Activated CD8-positive, alpha-beta memory T cell treated with anti-CD3 and anti-CD28 coated beads, Interleukin-2, amount 10 ng/mL, durations not matched to agents 7 days and 5 days (primary cell): ENCODE data around the gene RSPH10B. TPM values are rescaled to one million over a fixed set of nuclear protein-coding genes. Genes with fewer than 3 reads are reported as not detected.
A peak's percentile ranks its signal among the peaks of the same experiment; 100 is the strongest.
"Not testable (repeated sequence)": the region's sequence is repeated elsewhere in the genome, so short reads cannot be mapped to it uniquely, and the experiment has no call there.

Experiments used
- ATAC-seq: fragments of 150-1000 bp; cut with Tn5 transposase; one replicate; pipeline ENCODE4 v1.10.0; 2021; ENCODE audit warnings: moderate library complexity
- CTCF ChIA-PET: fragments of 350-600 bp; sonication (Branson Sonifier 250); formaldehyde crosslinking; loops from one replicate; lab custom pipeline; 2021; ENCODE audit warnings: antibody characterized with exemption; lab: Charles Lee
- DNase-seq: peaks from one replicate; pipeline ENCODE4 v3.0.0-alpha.2; 2020
- H3K27ac Mint-ChIP-seq: one replicate; pipeline ENCODE4 v1.8.0; 2021; ENCODE audit warnings: mild to moderate bottlenecking, mixed read lengths
- H3K27me3 Mint-ChIP-seq: one replicate; pipeline ENCODE4 v1.8.0; 2021; ENCODE audit warnings: mixed read lengths
- H3K36me3 Mint-ChIP-seq: one replicate; pipeline ENCODE4 v1.8.0; 2021; ENCODE audit warnings: mild to moderate bottlenecking, mixed read lengths
- H3K4me1 Mint-ChIP-seq: one replicate; pipeline ENCODE4 v1.8.0; 2021; ENCODE audit warnings: mixed read lengths
- H3K4me3 Mint-ChIP-seq: one replicate; pipeline ENCODE4 v1.8.0; 2021; ENCODE audit warnings: mild to moderate bottlenecking, moderate library complexity, mixed read lengths
- H3K9me3 Mint-ChIP-seq: one replicate; pipeline ENCODE4 v1.8.0; 2022; ENCODE audit warnings: low read depth, mixed read lengths
- total RNA-seq, 2 experiments: library from RNA; stranded (reverse); gene quantifications; one replicate each; pipeline ENCODE4 v1.2.3, GENCODE V29; 2021

RSPH10B gene
- not detected for total RNA-seq

DNA sequence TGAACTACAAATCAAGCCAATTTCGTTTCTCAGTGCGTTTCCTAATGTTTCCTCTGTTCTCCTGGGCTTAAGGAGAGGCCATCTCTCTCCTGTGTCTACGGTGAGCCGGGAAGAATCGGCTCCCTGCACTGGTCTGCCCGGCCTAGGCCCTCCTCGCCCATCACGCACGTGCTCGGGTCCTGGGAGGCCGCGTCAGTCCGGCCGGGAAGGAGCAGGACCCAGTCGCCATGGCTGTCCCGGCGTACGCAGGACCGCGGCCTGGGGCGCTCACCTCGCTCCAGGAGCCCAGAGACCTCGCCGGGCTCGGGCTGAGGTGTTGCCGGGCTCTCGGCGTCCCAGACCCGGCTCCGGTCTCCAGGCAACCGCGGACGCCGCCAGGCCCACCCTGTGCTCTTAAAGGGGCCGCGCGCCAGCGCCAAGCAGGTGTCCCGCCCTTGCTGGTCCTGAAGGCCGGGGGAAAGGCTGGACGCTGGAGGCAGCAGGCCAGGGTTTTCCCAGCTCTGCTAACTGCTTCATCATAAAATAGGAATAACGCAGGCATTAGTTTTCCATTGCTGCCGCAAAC is at the start of gene RSPH10B:
Gene RSPH10B, minus strand, starts transcription at position 343 of the 565 bp plus-strand sequence. CDS start 3,573 bp downstream, outside the sequence.
- H3K27ac Mint-ChIP-seq, H3K36me3 Mint-ChIP-seq, DNase-seq, ATAC-seq, H3K27me3 Mint-ChIP-seq, H3K4me1 Mint-ChIP-seq, CTCF ChIA-PET, H3K4me3 Mint-ChIP-seq, H3K9me3 Mint-ChIP-seq: not testable (repeated sequence)

DNA sequence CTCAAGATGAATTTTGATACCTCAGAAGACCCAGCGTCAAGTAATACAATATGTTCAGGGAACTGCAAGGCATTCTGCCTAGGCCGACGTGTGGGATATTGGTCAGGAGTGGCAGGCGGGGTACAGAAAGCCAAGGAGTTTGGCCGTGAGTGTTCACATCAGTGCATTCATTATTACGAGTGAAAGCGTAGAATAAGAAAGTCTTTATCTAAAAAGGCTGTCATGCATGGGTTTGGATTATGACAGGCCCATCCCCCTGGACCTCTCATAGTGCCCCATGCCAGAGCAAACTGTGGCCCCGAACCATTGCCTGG is 46.1 kb upstream of the RSPH10B start:
- Mint-ChIP-seq H3K27me3 (no peaks in the 10 kb centered on the region), H3K27ac (peak overlapping the region; percentile 80), H3K4me3 (no peak overlapping the region), H3K9me3 (no peaks in the 10 kb centered on the region), H3K4me1 (peaks cover 39% of the 10 kb centered on the region), H3K36me3 (peaks cover 59% of the 10 kb centered on the region)
- ATAC-seq, result no peak
- CTCF ChIA-PET, result no interaction called here
- no peak for DNase-seq

DNA sequence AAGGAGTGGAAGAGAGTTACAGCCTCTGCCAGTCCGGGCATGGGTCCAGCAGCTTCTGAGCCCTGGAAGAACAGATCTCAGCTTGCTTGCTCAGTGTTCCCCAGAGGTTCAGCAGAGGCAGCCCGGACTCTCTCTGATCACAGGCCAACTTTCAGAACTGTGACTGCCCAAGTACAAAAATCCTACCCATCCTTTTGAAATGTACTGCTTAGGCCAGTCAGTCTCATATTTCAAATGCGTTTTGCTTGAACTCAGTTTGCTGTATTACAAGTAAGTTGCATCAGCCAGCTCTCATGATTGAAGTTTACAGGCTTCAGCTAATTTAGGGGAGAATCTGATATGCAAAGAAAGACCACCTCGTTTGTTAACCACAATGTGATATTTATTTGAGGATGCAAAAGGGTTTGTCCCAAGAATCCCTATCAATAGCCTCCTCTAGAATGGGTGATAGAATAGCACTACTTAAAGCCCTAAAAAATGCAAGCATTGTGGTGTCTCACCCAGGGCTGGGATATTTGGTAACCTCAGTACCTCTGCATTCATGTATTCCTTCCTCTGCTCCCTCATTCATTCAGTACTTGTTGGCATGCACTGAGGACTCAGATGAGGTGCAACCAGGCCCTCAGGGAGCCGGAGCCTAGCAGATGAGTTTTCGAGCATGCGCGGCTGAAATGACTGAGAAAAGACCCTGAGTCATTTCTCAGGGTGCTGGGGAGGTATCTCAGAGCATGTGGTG is 45.6 kb upstream of the RSPH10B start:
- no peaks in the 10 kb centered on the region for H3K9me3 Mint-ChIP-seq
- H3K4me3 Mint-ChIP-seq, result no peak overlapping the region
- DNase-seq (peak; percentile 47), ATAC-seq (peak; percentile 8)
- CTCF ChIA-PET, result interaction anchor here (0.9 to 1.7 kb wide), 2 partner anchors 10 to 15 kb away, joined by 3 to 4 read pairs; no protein-coding TSS in a partner anchor
- H3K36me3 Mint-ChIP-seq, result peaks cover 54% of the 10 kb centered on the region
- no peaks in the 10 kb centered on the region for H3K27me3 Mint-ChIP-seq
- H3K4me1 Mint-ChIP-seq, result peaks cover 44% of the 10 kb centered on the region
- peak overlapping the region; percentile 80 for H3K27ac Mint-ChIP-seq

DNA sequence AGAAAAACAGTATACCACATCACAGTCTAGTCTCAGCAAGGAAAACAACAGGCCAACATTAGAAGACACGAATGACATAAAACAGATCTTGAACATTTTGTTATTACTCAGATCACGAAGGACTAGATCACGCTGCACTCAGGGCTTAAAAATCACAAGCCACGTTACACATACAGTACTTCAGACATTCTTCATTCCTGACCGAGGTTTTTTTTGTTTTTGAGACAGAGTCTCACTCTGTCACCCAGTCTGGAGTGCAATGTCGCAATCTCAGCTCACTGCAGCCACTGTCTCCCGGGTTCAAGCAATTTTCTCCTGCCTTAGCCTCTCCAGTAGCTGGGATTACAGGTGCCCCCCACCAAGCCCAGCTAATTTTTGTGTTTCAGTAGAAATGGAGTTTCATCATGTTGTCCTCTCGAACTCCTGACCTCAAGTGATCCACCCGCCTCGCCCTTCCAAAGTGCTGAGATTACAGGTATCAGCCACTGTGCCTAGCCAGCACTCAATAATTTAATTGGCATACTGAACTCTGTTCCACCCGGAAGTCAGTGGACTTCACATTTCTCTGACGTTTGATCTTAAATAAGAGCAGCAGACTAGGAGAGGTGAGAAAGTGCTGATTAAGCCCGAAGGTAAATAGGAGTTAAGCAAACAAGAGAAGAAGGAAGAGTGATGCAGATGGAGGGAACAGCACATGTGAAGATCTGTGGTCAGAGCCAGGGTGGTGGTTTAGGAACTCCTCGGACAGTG is 42.0 kb upstream of the RSPH10B start:
- H3K4me1 Mint-ChIP-seq, result peaks cover 58% of the 10 kb centered on the region
- H3K9me3 Mint-ChIP-seq, result no peaks in the 10 kb centered on the region
- H3K36me3 Mint-ChIP-seq, result peaks cover 37% of the 10 kb centered on the region
- H3K4me3 Mint-ChIP-seq, result no peak overlapping the region
- CTCF ChIA-PET, result interaction anchor here (0.9 kb wide), 1 partner anchor 133 kb away, joined by 4 read pairs; no protein-coding TSS in a partner anchor
- H3K27me3 Mint-ChIP-seq, result no peaks in the 10 kb centered on the region
- DNase-seq (no peak), ATAC-seq (no peak)
- H3K27ac Mint-ChIP-seq, result peak overlapping the region; percentile 66

DNA sequence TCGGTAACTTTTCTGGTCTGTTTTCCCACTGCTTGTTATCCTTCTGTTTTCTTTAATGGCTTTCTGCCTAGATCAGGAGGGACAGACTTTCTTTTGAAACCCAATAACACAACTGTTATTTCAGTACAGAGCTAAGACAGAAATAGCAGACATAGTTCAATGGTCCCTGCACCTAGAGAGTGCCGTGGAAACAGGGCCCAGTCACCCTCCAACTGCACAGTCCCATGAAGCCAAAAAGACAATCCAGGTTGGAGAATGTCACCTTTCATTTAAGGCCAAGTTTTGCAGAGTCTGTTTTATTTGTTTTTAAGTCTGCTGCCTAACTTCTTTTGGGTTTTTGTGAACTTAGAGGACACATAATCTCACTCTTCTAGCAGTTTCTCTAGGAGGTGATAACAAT is 41.1 kb upstream of the RSPH10B start:
- DNase-seq (no peak), ATAC-seq (no peak)
- Mint-ChIP-seq H3K27me3 (no peaks in the 10 kb centered on the region), H3K4me3 (no peak overlapping the region), H3K4me1 (peaks cover 64% of the 10 kb centered on the region), H3K9me3 (no peaks in the 10 kb centered on the region), H3K36me3 (peaks cover 30% of the 10 kb centered on the region), H3K27ac (peak overlapping the region; percentile 66)
- CTCF ChIA-PET, result interaction anchor here (0.9 kb wide), 1 partner anchor 132 kb away, joined by 4 read pairs; no protein-coding TSS in a partner anchor

DNA sequence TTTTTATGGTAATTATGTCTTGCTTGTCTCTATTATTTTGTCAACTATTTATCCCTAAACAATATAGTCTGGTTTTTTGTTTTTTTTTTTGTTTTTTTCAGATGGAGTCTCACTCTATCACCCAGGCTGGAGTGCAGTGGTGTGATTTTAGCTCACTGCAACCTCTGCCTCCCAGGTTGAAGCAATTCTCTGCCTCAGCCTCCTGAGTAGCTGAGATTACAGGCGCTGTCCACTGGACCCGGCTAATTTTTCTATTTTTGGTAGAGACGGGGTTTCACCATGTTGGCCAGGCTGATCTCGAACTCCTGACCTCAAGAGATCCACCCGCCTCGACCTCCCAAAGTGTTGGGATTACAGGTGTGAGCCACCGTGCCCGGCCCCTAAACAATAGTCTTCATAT is 39.9 kb upstream of the RSPH10B start:
- Mint-ChIP-seq H3K27ac (peak overlapping the region; percentile 82), H3K4me3 (peak overlapping the region; percentile 89), H3K36me3 (peaks cover 23% of the 10 kb centered on the region), H3K4me1 (peaks cover 58% of the 10 kb centered on the region)
- H3K27me3 Mint-ChIP-seq, H3K9me3 Mint-ChIP-seq, DNase-seq, ATAC-seq: not testable (repeated sequence)
- CTCF ChIA-PET, result interaction anchor here (1.5 to 3.0 kb wide), 2 partner anchors 13 to 96 kb away, joined by 6 to 12 read pairs; no protein-coding TSS in a partner anchor

DNA sequence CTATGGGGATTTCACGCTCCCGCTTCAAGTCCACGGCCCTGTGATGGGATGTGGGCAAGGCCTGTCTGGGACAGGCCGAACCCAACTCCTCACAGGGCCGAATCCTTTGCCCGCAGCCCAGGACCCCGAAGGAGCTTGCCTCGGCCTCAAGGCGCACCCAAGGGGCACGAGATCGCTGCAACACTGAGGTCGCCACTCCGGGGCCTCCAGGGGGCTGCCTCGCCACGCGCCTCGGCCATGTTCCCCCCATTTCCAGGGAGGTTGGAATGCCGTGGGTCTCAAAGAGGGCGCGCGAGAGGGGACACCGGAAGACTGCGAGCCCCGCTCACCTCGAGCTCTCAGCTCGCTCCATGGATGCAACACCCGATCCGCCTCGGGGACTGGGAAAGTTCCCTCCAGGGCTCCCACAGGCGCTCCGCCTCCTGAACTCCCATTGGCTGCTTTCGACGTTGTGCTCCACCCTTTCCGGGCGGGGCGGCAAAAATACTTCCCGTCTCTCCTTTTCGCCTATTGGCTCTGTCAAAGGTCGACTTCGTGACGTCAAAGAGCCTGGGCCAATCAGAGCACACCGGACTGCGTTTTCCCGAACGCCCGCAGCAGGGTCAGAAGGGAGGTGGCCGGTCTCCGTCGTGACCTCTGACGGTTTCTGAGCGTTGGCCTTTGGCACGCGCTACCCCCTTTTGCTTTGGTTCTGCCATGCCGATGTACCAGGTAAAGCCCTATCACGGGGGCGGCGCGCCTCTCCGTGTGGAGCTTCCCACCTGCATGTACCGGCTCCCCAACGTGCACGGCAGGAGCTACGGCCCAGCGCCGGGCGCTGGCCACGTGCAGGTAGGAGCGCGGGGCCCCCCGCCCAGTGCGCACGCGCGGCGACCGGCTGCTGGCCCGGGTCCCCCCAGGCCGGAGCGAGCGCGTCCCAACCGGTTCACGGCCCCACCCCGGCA is 38.5 kb upstream of the RSPH10B start, which contains the start of the genes AIMP2 and PMS2:
Gene AIMP2, plus strand, starts transcription at position 605 of the 944 bp plus-strand sequence. Its CDS starts 92 bp downstream, at position 697.
Gene PMS2, minus strand, starts transcription at position 382 of the 944 bp plus-strand sequence. Its CDS starts 30 bp downstream, at position 352.
- peak within 1 kb of the TSS; percentile 93 for H3K27ac Mint-ChIP-seq
- H3K4me3 Mint-ChIP-seq, result peak within 1 kb of the TSS; percentile 89

DNA sequence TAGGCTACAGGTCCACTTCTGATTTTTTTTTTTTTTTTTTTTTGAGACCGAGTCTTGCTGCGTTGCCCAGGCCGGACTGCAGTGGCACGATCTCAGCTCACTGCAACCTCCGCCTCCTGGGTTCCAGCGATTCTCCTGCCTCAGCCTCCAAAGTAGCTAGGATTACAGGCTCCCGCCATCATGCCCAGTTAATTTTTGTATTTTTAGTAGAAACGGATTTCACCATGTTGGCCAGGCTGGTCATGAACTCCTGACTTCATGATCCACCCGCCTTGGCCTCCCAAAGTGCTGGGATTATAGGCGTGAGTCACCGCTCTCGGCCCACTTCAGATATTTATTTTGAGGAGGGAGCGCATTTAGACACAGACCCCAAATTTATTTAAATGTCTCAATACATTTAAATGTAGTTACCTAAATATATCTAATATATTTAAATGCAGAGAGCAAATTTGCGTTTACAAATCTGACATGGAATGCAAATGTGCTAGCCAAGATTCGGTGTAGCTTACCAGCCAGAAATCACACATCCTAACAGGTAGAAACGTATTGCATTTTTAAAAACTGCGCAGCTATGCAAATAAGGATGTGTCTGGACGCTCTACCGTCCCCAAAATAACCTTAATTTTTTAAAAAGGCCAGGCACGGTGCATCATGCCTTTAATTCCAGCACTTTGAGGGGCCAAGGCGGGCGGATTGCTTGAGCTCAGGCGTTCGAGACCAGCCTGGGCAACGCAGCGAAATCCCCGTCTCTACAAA is 37.5 kb upstream of the RSPH10B start:
- ATAC-seq, H3K9me3 Mint-ChIP-seq, H3K27me3 Mint-ChIP-seq, DNase-seq: not testable (repeated sequence)
- H3K4me1 Mint-ChIP-seq, result peaks cover 46% of the 10 kb centered on the region
- peaks cover 15% of the 10 kb centered on the region for H3K36me3 Mint-ChIP-seq
- CTCF ChIA-PET, result interaction anchor here (0.5 to 3.0 kb wide), 8 partner anchors 10 to 267 kb away, joined by 3 to 14 read pairs (median 4); no protein-coding TSS in a partner anchor
- peak overlapping the region; percentile 89 for H3K4me3 Mint-ChIP-seq
- H3K27ac Mint-ChIP-seq, result peak overlapping the region; percentile 93

More for the DNA sequence above, 38.5 kb upstream of the RSPH10B start, which contains the start of the genes AIMP2 and PMS2:
- CTCF ChIA-PET, result interaction anchor here (0.5 to 3.0 kb wide), 8 partner anchors 11 to 268 kb away, joined by 3 to 14 read pairs (median 4); no protein-coding TSS in a partner anchor
- Mint-ChIP-seq H3K9me3 (no peaks in the 10 kb centered on the region), H3K4me1 (peaks cover 52% of the 10 kb centered on the region), H3K27me3 (no peaks in the 10 kb centered on the region), H3K36me3 (peaks cover 18% of the 10 kb centered on the region)
- peak; percentile 93 for ATAC-seq
- peak; percentile 99 for DNase-seq

DNA sequence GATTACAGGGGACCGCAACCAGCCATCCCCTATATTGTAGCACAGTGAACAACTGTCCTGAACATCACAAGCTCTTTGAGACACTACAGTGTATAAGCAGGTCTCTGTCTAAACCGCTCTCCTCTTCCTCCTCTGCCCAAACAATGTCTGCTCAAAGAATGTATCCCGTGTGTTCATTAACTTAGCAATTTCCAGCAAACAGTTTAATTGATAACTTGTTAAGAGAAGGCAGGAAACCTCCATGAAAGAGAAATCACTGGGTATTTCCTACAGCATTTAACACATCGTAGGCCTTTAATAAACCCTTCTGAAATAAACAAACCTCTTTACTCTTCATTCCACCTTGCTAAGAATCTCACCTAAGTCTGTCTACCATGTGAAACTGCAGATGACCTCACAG is 36.9 kb upstream of the RSPH10B start:
- CTCF ChIA-PET, result interaction anchor here (0.7 to 3.0 kb wide), 4 partner anchors 10 to 144 kb away, joined by 3 to 12 read pairs (median 4); no protein-coding TSS in a partner anchor
- no peaks in the 10 kb centered on the region for H3K9me3 Mint-ChIP-seq

DNA sequence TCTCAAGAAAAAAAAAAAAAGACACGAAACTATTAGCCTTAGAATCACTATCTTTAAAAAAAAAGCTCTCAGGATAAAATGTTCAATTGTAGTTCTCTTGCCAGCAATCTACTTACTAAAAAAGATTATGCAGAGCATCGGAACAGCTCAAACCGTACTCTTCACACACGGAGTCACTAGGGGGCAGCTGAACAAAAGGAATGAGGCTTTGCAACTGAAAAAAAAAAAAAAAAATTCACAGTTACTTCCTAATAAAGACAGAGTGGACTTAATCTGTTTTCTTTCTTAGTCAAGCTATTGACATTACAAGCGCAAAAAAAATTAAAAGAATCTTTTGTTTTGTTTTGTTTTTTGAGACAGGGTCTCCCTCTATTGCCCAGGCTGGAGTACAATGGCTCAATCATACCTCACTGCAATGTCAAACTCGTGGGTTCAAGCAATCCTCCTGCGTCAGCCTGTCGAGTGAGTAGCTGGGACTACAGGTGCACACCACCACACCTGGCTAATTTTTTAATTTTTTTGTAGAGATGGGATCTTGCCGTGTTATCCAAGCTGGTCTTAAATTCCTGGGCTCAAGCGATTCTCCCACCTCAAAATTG is 26.8 kb upstream of the RSPH10B start:
- DNase-seq (peak; percentile 59), ATAC-seq (peak; percentile 61)
- Mint-ChIP-seq H3K27ac (no peak overlapping the region), H3K4me1 (no peaks in the 10 kb centered on the region), H3K9me3 (no peaks in the 10 kb centered on the region), H3K4me3 (no peak overlapping the region), H3K36me3 (peaks cover 32% of the 10 kb centered on the region), H3K27me3 (no peaks in the 10 kb centered on the region)
- CTCF ChIA-PET, result interaction anchor here (0.7 to 1.8 kb wide), 18 partner anchors 9 to 437 kb away, joined by 3 to 12 read pairs (median 3); partner anchors contain the start of genes AIMP2 and PMS2

More for the DNA sequence above, 36.9 kb upstream of the RSPH10B start:
- Mint-ChIP-seq H3K4me3 (peak overlapping the region; percentile 89), H3K27me3 (no peaks in the 10 kb centered on the region), H3K27ac (peak overlapping the region; percentile 33), H3K36me3 (peaks cover 13% of the 10 kb centered on the region), H3K4me1 (peaks cover 40% of the 10 kb centered on the region)
- ATAC-seq, result no peak
- DNase-seq, result no peak

DNA sequence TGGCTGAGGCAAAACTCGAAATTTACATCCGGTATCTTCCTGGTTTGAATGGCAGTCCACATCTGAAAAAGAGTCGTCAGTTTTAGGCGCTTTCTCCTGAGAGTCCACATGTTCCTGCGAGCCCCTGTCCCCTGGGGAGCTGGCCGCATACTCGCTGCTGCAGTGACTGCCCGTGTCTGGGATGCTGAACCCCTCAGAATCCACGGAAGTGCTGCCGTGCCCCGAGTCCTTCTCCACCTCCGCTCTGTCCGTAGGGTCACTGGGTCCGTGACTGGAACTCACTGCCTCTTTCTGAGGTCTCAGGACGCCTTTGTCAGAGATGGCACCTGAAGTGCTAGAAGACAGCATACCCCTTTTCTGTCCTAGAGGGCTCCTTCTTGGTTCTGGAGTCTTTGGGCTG is 16.6 kb upstream of the RSPH10B start:
- CTCF ChIA-PET, result interaction anchor here (1.2 kb wide), 1 partner anchor 10 kb away, joined by 3 read pairs; no protein-coding TSS in a partner anchor
- not testable (repeated sequence) for H3K27me3 Mint-ChIP-seq, H3K4me1 Mint-ChIP-seq, H3K9me3 Mint-ChIP-seq, ATAC-seq, DNase-seq, H3K27ac Mint-ChIP-seq, H3K4me3 Mint-ChIP-seq
- H3K36me3 Mint-ChIP-seq, result peaks cover 28% of the 10 kb centered on the region
